H1 (cell line): ENCODE results near the gene PTPRD. TPM values are rescaled to one million over a fixed set of nuclear protein-coding genes. Genes with fewer than 3 reads are reported as not detected.

ENCODE experiments used
- CHD2 ChIP-seq: IDR thresholded peaks from 2 replicates; pipeline ENCODE4 v1.6.1; 2012; ENCODE audit warnings: low read length, improper control_type of control experiment
- EP300 ChIP-seq, 2 experiments: IDR thresholded peaks; 1 replicate in 1 of 2; 2 replicates in 1 of 2; pipeline ENCODE4 v1.6.1; 2011 to 2012; ENCODE audit warnings: low read depth in 2 of 2, low read length in 2 of 2, mild to moderate bottlenecking in 2 of 2, borderline replicate concordance in 1 of 2, inconsistent platforms in 1 of 2, moderate library complexity in 1 of 2
- MAX ChIP-seq: IDR thresholded peaks from 2 replicates; pipeline ENCODE4 v1.6.1; 2012; ENCODE audit warnings: inconsistent platforms
- polyA plus RNA-seq, 7 experiments: library from polyadenylated mRNA; depleted of rRNA in 3 of 7; stranded (reverse) in 5 of 7; unstranded in 2 of 7; fragments of >200 nt in 5 of 7; fragments of 200-250 nt in 2 of 7; gene quantifications; 1 replicate in 5 of 7; 2 replicates in 1 of 7; 4 replicates in 1 of 7; pipeline versions ENCODE4 v1.2.1 to v1.2.3, GENCODE V29; 2011 to 2013; ENCODE audit warnings: missing spikeins in 2 of 7, mixed read lengths in 2 of 7
- total RNA-seq: library from RNA; stranded (reverse); fragmentation: NEBNext Ultra II Directional; extraction: Animal tissue kit (Norgen Biotek cat#: 25700); gene quantifications from 2 replicates; pipeline ENCODE4 v1.2.1, GENCODE V29; 2021

PTPRD gene
- total and polyA plus RNA-seq, 2 of the 8 experiments (the other 6 are each of a cell fraction or from before 2014, with no cell fraction given), result 17.2 to 77.0 TPM

GRCh38 chr9:9536523-9536922, 1076.3 kb downstream of the PTPRD start (continued):
- TF ChIP-seq CHD2 (no peak), MAX (no peak), EP300 (IDR thresholded peaks at IDR 0.05; ENCODE audit: borderline replicate concordance in 1 of 2, low read depth in 2 of 2, low read length in 2 of 2) (no peak)
